ENCODE results near the gene FAM20C.

- TF ChIP-seq REST (IDR thresholded peaks at IDR 0.05; ENCODE audit: insufficient replicate concordance, low read depth): no peak
- TF ChIP-seq CTCF (IDR thresholded peaks at IDR 0.05; ENCODE audit: insufficient read depth, low read length): no peak
- no peak for TF ChIP-seq POLR2AphosphoS5 (IDR thresholded peaks at IDR 0.05; ENCODE audit: low read depth)
- no peak for TF ChIP-seq SPI1 (IDR thresholded peaks at IDR 0.05; ENCODE audit: borderline replicate concordance, low read depth)
Observed at GRCh38 chr7:199483-200249, 7.3 kb downstream of the FAM20C start.

All from HL-60 (cell line).